Uterus (tissue), 4 donors: Measurements from ENCODE around the gene NR2E1. TPM values are rescaled to one million over a fixed set of nuclear protein-coding genes. Genes with fewer than 3 reads are reported as not detected.

Source experiments
- DNase-seq, 2 donors: peaks; one replicate each; pipeline ENCODE4 v3.0.0-alpha.2; 2019 to 2020
- H3K27ac ChIP-seq, 2 donors: fragments of 200-600 bp; sonication (generic); 1 replicate in 1 of 2; 2 replicates in 1 of 2; pipeline ENCODE4 v1.5.1; 2016 to 2018
- H3K27me3 ChIP-seq, 2 donors: fragments of 200-600 bp; sonication (generic); one replicate each; pipeline ENCODE4 v1.5.1; 2018 to 2019; ENCODE audit warnings: control low read depth in 1 of 2
- H3K36me3 ChIP-seq, 2 donors: fragments of 200-600 bp; sonication (generic); one replicate each; pipeline ENCODE4 v1.5.1; 2019; ENCODE audit warnings: control low read depth in 1 of 2
- H3K4me1 ChIP-seq, 2 donors: fragments of 200-600 bp; sonication (generic); one replicate each; pipeline ENCODE4 v1.5.1; 2018 to 2019; ENCODE audit warnings: control low read depth in 1 of 2
- H3K4me3 ChIP-seq, 2 donors: fragments of 200-600 bp; sonication (generic); 1 replicate in 1 of 2; 2 replicates in 1 of 2; pipeline ENCODE4 v1.5.1; 2018 to 2019; ENCODE audit warnings: mild to moderate bottlenecking in 1 of 2
- H3K9me3 ChIP-seq, 2 donors: fragments of 200-600 bp; sonication (generic); one replicate each; pipeline ENCODE4 v1.5.1; 2019; ENCODE audit warnings: control low read depth in 1 of 2
- CTCF ChIP-seq, 4 experiments: fragments of 200-600 bp in 2 of 4; fragments of 450-650 bp in 2 of 4; sonication (generic) in 2 of 4; IDR thresholded peaks; one replicate each; pipeline ENCODE4 v1.5.1; 2016 to 2019; ENCODE audit warnings: antibody characterized with exemption in 4 of 4, mild to moderate bottlenecking in 2 of 4, moderate library complexity in 1 of 4
- POLR2A ChIP-seq, 2 donors: fragments of 450-650 bp; IDR thresholded peaks; one replicate each; pipeline ENCODE4 v1.6.1; 2016; ENCODE audit warnings: antibody characterized with exemption in 2 of 2, mild to moderate bottlenecking in 1 of 2, moderate library complexity in 1 of 2
- intact Hi-C: fragments of 100-400 bp; cut with DNase I; formaldehyde crosslinking; loops from one replicate; pipeline ENCODE4 v1.15.1; 2023; ENCODE audit warnings: low total_unique reads
- total RNA-seq, 4 donors: library from RNA; depleted of rRNA in 3 of 4; stranded (reverse); fragments of >200 nt in 3 of 4; gene quantifications; one replicate each; pipeline versions ENCODE4 v1.1.0 to v1.2.4, GENCODE V29; 2014 to 2023
- donor health status: DM: yes; HTN: yes; CAD: no.

Gene NR2E1
- total RNA-seq, 4 donors from 2014 or later, result not detected

GRCh38 chr6:108133594-108134179 is 32.1 kb upstream of the NR2E1 start:
- Histone ChIP-seq H3K4me1 (no peaks in the 10 kb centered on the region), H3K4me3 (peak overlapping the region in 1 of 2 donors; percentile 31), H3K27ac (no peak overlapping the region), H3K27me3 (peaks cover 0 to 12% of the 10 kb centered on the region in 2 donors), H3K36me3 (no peaks in the 10 kb centered on the region), H3K9me3 (no peaks in the 10 kb centered on the region)
- peak; percentile 29 to 30 for DNase-seq
- intact Hi-C loops, result no loop called here
- no peak for TF ChIP-seq CTCF (IDR thresholded peaks at IDR 0.05)
- no peak for TF ChIP-seq POLR2A (IDR thresholded peaks at IDR 0.05)

- H3K27me3 ChIP-seq, result peaks cover 0 to 19% of the 10 kb centered on the region in 2 donors
Measured at GRCh38 chr6:108134213-108134970, 31.4 kb upstream of the NR2E1 start.

GRCh38 chr6:108142240-108142639 is 23.6 kb upstream of the NR2E1 start:
- Histone ChIP-seq H3K27ac (no peak overlapping the region), H3K4me1 (no peaks in the 10 kb centered on the region), H3K27me3 (peaks cover 0 to 9% of the 10 kb centered on the region in 2 donors), H3K4me3 (no peak overlapping the region), H3K36me3 (no peaks in the 10 kb centered on the region), H3K9me3 (no peaks in the 10 kb centered on the region)
- intact Hi-C loops, result no loop called here
- no peak for DNase-seq
- TF ChIP-seq POLR2A (IDR thresholded peaks at IDR 0.05), result no peak
- TF ChIP-seq CTCF (IDR thresholded peaks at IDR 0.05), result no peak

More at GRCh38 chr6:108134213-108134970, 31.4 kb upstream of the NR2E1 start:
- Histone ChIP-seq H3K4me3 (peak overlapping the region in 1 of 2 donors; percentile 31), H3K9me3 (no peaks in the 10 kb centered on the region), H3K4me1 (no peaks in the 10 kb centered on the region), H3K27ac (no peak overlapping the region), H3K36me3 (no peaks in the 10 kb centered on the region)
- no peak for DNase-seq
- TF ChIP-seq POLR2A (IDR thresholded peaks at IDR 0.05) (no peak), CTCF (IDR thresholded peaks at IDR 0.05) (no peak)
- intact Hi-C loops, result no loop called here

GRCh38 chr6:108145639-108146038 is 20.2 kb upstream of the NR2E1 start:
- TF ChIP-seq POLR2A (IDR thresholded peaks at IDR 0.05) (no peak), CTCF (IDR thresholded peaks at IDR 0.05) (no peak)
- H3K4me1 ChIP-seq, result no peaks in the 10 kb centered on the region
- H3K9me3 ChIP-seq, result peaks cover 0 to 6% of the 10 kb centered on the region in 2 donors
- no peak overlapping the region for H3K4me3 ChIP-seq
- H3K27me3 ChIP-seq, result peaks cover 0 to 15% of the 10 kb centered on the region in 2 donors
- no peaks in the 10 kb centered on the region for H3K36me3 ChIP-seq
- intact Hi-C loops, result no loop called here
- H3K27ac ChIP-seq, result no peak overlapping the region
- no peak for DNase-seq

- Histone ChIP-seq H3K9me3 (peaks cover 0 to 6% of the 10 kb centered on the region in 2 donors), H3K27ac (no peak overlapping the region), H3K36me3 (no peaks in the 10 kb centered on the region), H3K4me3 (no peak overlapping the region), H3K27me3 (peaks cover 7 to 53% of the 10 kb centered on the region in 2 donors), H3K4me1 (no peaks in the 10 kb centered on the region)
- intact Hi-C loops, result no loop called here
- DNase-seq, result no peak
- no peak for TF ChIP-seq POLR2A (IDR thresholded peaks at IDR 0.05)
- TF ChIP-seq CTCF (IDR thresholded peaks at IDR 0.05), result no peak
Measured at GRCh38 chr6:108152446-108152845, 13.4 kb upstream of the NR2E1 start.
